Peyer's patch (tissue), 4 donors: ENCODE results near the gene ZNF616. TPM values are rescaled to one million over a fixed set of nuclear protein-coding genes. Genes with fewer than 3 reads are reported as not detected.

Experiments
- DNase-seq, 3 donors: peaks; one replicate each; pipeline ENCODE4 v3.0.0-alpha.2; 2017 to 2019
- H3K27ac ChIP-seq, 4 donors: fragments of 200-600 bp; sonication (generic); one replicate each; pipeline ENCODE4 v1.5.1; 2016 to 2019
- H3K27me3 ChIP-seq, 2 donors: fragments of 200-600 bp; sonication (generic); one replicate each; pipeline ENCODE4 v1.5.1; 2019
- H3K36me3 ChIP-seq, 3 donors: fragments of 200-600 bp; sonication (generic); one replicate each; pipeline ENCODE4 v1.5.1; 2016 to 2019
- H3K4me1 ChIP-seq, 4 donors: fragments of 200-600 bp; sonication (generic); one replicate each; pipeline ENCODE4 v1.5.1; 2016 to 2019
- H3K4me3 ChIP-seq, 4 donors: fragments of 200-600 bp; sonication (generic); 1 replicate in 3 of 4; 2 replicates in 1 of 4; pipeline ENCODE4 v1.5.1; 2016 to 2019; ENCODE audit warnings: mild to moderate bottlenecking in 1 of 4
- H3K9me3 ChIP-seq, 4 donors: fragments of 200-600 bp; sonication (generic); one replicate each; pipeline ENCODE4 v1.5.1; 2016 to 2019; ENCODE audit warnings: mild to moderate bottlenecking in 1 of 4
- POLR2A ChIP-seq, 2 donors: fragments of 450-650 bp; IDR thresholded peaks; one replicate each; pipeline ENCODE4 v1.5.1; 2017; ENCODE audit warnings: antibody characterized with exemption in 2 of 2, mild to moderate bottlenecking in 2 of 2, moderate library complexity in 2 of 2
- total RNA-seq, 4 donors: library from RNA; depleted of rRNA; stranded (reverse); fragments of >200 nt; gene quantifications; one replicate each; pipeline ENCODE4 v1.1.0, GENCODE V29; 2016
- TF ChIP-seq, protein P1 (sequence below), 6 experiments: fragments of 450-650 bp in 4 of 6; fragments of 200-600 bp in 2 of 6; sonication (generic) in 1 of 6; IDR thresholded peaks; one replicate each; pipeline ENCODE4 v1.5.1; 2017 to 2019; ENCODE audit warnings: antibody characterized with exemption in 6 of 6, mild to moderate bottlenecking in 3 of 6, moderate library complexity in 1 of 6

Gene ZNF616
- total RNA-seq, 4 donors from 2014 or later: 4.9 to 9.9 (median 5.3) TPM

GRCh38 chr19:52120286-52120685, 19.5 kb downstream of the ZNF616 start:
- H3K4me3 ChIP-seq: no peak overlapping the region
- no peak overlapping the region for H3K27ac ChIP-seq
- H3K9me3 ChIP-seq: peaks cover 0 to 93% (median 38%) of the 10 kb centered on the region in 4 donors
- DNase-seq: no peak
- no peak for TF ChIP-seq POLR2A (IDR thresholded peaks at IDR 0.05)
- TF ChIP-seq, protein P1, sequence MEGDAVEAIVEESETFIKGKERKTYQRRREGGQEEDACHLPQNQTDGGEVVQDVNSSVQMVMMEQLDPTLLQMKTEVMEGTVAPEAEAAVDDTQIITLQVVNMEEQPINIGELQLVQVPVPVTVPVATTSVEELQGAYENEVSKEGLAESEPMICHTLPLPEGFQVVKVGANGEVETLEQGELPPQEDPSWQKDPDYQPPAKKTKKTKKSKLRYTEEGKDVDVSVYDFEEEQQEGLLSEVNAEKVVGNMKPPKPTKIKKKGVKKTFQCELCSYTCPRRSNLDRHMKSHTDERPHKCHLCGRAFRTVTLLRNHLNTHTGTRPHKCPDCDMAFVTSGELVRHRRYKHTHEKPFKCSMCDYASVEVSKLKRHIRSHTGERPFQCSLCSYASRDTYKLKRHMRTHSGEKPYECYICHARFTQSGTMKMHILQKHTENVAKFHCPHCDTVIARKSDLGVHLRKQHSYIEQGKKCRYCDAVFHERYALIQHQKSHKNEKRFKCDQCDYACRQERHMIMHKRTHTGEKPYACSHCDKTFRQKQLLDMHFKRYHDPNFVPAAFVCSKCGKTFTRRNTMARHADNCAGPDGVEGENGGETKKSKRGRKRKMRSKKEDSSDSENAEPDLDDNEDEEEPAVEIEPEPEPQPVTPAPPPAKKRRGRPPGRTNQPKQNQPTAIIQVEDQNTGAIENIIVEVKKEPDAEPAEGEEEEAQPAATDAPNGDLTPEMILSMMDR (IDR thresholded peaks at IDR 0.05): no peak
- H3K4me1 ChIP-seq: no peaks in the 10 kb centered on the region
- H3K27me3 ChIP-seq: no peaks in the 10 kb centered on the region
- peaks cover 8 to 100% (median 16%) of the 10 kb centered on the region in 3 donors for H3K36me3 ChIP-seq

DNA sequence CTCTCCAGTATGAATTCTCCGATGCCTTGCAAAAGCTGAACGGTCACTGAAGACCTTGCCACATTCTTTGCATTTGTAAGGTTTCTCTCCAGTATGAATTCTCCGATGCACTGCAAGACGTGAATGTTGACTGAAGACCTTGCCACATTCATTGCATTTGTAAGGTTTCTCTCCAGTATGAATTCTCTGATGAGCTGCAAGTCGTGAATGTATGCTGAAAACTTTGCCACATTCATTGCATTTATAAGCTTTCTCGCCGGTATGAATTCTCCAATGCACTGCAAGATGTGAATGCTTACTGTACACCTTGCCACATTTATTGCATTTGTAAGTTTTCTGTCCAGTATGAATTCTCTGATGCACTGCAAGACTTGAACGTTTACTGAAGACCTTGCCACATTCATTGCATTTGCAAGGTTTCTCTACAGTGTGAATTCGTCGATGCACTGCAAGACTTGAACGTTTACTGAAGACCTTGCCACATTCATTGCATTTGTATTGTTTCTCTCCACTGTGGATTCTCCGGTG, 24.1 kb downstream of the ZNF616 start:
- TF ChIP-seq POLR2A (IDR thresholded peaks at IDR 0.05): no peak
- TF ChIP-seq, protein P1 (IDR thresholded peaks at IDR 0.05): no peak
- no peak for DNase-seq
- H3K36me3 ChIP-seq: peaks cover 8 to 56% (median 11%) of the 10 kb centered on the region in 3 donors

GRCh38 chr19:52114691-52115090, 25.0 kb downstream of the ZNF616 start:
- Histone ChIP-seq H3K27ac (no peak overlapping the region), H3K9me3 (peaks cover 0 to 100% (median 47%) of the 10 kb centered on the region in 4 donors), H3K27me3 (no peaks in the 10 kb centered on the region), H3K4me3 (no peak overlapping the region), H3K36me3 (peaks cover 5 to 47% (median 7%) of the 10 kb centered on the region in 3 donors), H3K4me1 (no peaks in the 10 kb centered on the region)
- TF ChIP-seq, protein P1 (IDR thresholded peaks at IDR 0.05): no peak
- TF ChIP-seq POLR2A (IDR thresholded peaks at IDR 0.05): no peak
- DNase-seq: no peak

More for the DNA sequence above, 24.1 kb downstream of the ZNF616 start:
- no peaks in the 10 kb centered on the region for H3K27me3 ChIP-seq
- H3K4me3 ChIP-seq: no peak overlapping the region
- peaks cover 0 to 100% (median 47%) of the 10 kb centered on the region in 4 donors for H3K9me3 ChIP-seq
- H3K27ac ChIP-seq: no peak overlapping the region
- H3K4me1 ChIP-seq: no peaks in the 10 kb centered on the region

DNA sequence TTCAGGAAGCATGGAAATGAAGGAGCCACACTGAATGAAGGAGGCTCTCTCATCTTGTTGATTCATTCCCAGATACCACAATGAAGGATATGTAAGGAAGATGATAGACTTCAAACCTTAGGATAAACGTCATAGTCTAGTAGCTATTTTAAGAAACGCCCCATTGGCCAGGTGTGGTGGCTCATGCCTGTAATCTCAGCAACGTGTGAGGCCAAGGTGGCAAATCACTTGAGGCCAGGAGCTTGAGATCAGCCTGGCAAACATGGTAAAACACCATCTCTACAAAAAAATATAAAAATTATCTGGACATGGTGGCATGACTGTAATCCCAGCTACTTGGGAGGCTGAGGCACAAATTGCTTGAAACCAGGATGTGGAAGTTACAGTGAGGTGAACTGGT, 27.1 kb downstream of the ZNF616 start:
- H3K4me1 ChIP-seq: no peaks in the 10 kb centered on the region
- H3K4me3 ChIP-seq: no peak overlapping the region
- H3K27ac ChIP-seq: no peak overlapping the region
- peaks cover 0 to 100% (median 40%) of the 10 kb centered on the region in 4 donors for H3K9me3 ChIP-seq
- H3K27me3 ChIP-seq: no peaks in the 10 kb centered on the region
- no peak for DNase-seq
- H3K36me3 ChIP-seq: peaks cover 0 to 27% (median 4%) of the 10 kb centered on the region in 3 donors
- TF ChIP-seq, protein P1 (IDR thresholded peaks at IDR 0.05): no peak
- TF ChIP-seq POLR2A (IDR thresholded peaks at IDR 0.05): no peak

GRCh38 chr19:52110780-52111179, 29.0 kb downstream of the ZNF616 start:
- Histone ChIP-seq H3K4me3 (no peak overlapping the region), H3K9me3 (peaks cover 0 to 98% (median 32%) of the 10 kb centered on the region in 4 donors), H3K36me3 (peaks cover 0 to 8% (median 0%) of the 10 kb centered on the region in 3 donors), H3K4me1 (no peaks in the 10 kb centered on the region), H3K27ac (no peak overlapping the region), H3K27me3 (no peaks in the 10 kb centered on the region)
- TF ChIP-seq POLR2A (IDR thresholded peaks at IDR 0.05): no peak
- TF ChIP-seq, protein P1 (IDR thresholded peaks at IDR 0.05): no peak
- DNase-seq: no peak
